Endodermal cell (in vitro differentiated cells): ENCODE data around the gene MOB3B. TPM values are rescaled to one million over a fixed set of nuclear protein-coding genes. Genes with fewer than 3 reads are reported as not detected.

Source experiments
- DNase-seq: peaks from one replicate; pipeline ENCODE4 v3.0.0-alpha.2; 2017
- H3K27ac ChIP-seq: 2 replicates; pipeline ENCODE4 v1.5.1; 2013; ENCODE audit warnings: mild to moderate bottlenecking, low read depth, low read length, moderate library complexity
- H3K27me3 ChIP-seq: 2 replicates; pipeline ENCODE4 v1.6.1; 2013; ENCODE audit warnings: mild to moderate bottlenecking, low read length, moderate library complexity; ENCODE audit not compliant: insufficient read depth, control insufficient read depth, poor library complexity, severe bottlenecking
- H3K36me3 ChIP-seq: 2 replicates; pipeline ENCODE4 v1.7.0; 2013; ENCODE audit warnings: mild to moderate bottlenecking, low read length, moderate library complexity; ENCODE audit not compliant: control insufficient read depth, insufficient read depth
- H3K4me1 ChIP-seq: one replicate; pipeline ENCODE4 v1.7.0; 2013; ENCODE audit warnings: low read length; ENCODE audit not compliant: control insufficient read depth, insufficient read depth
- H3K4me3 ChIP-seq: 2 replicates; pipeline ENCODE4 v1.5.1; 2013; ENCODE audit warnings: mild to moderate bottlenecking, low read length, moderate library complexity
- H3K9ac ChIP-seq: 2 replicates; pipeline ENCODE4 v1.6.1; 2013; ENCODE audit warnings: mild to moderate bottlenecking, low read length, moderate library complexity; ENCODE audit not compliant: poor library complexity, severe bottlenecking; ENCODE audit errors: extremely low read depth
- H3K9me3 ChIP-seq: 2 replicates; pipeline ENCODE4 v1.6.1; 2013; ENCODE audit warnings: mild to moderate bottlenecking, low read length, moderate library complexity; ENCODE audit not compliant: control insufficient read depth
- H3K27ac Mint-ChIP-seq: 2 replicates; pipeline ENCODE4 v1.8.0; 2020; ENCODE audit warnings: mixed read lengths
- H3K27me3 Mint-ChIP-seq: 2 replicates; pipeline ENCODE4 v1.8.0; 2021; ENCODE audit warnings: mild to moderate bottlenecking, mixed read lengths; ENCODE audit not compliant: insufficient read depth
- H3K36me3 Mint-ChIP-seq: 2 replicates; pipeline ENCODE4 v1.8.0; 2020; ENCODE audit warnings: low read depth, mixed read lengths
- H3K4me1 Mint-ChIP-seq: 2 replicates; pipeline ENCODE4 v1.8.0; 2020; ENCODE audit warnings: mixed read lengths
- H3K4me3 Mint-ChIP-seq: 2 replicates; pipeline ENCODE4 v1.8.0; 2020; ENCODE audit warnings: mild to moderate bottlenecking, moderate library complexity, mixed read lengths
- H3K9me3 Mint-ChIP-seq: 2 replicates; pipeline ENCODE4 v1.8.0; 2020; ENCODE audit warnings: mild to moderate bottlenecking, mixed read lengths
- WGBS, 2 experiments: methylation state at CpG; one replicate each; pipeline versions ENCODE4 v1.1.5 to v1.1.7; 2013; ENCODE audit warnings: missing lambda C conversion rate in 2 of 2, mixed read lengths in 1 of 2; ENCODE audit not compliant: insufficient coverage in 1 of 2, insufficient read length in 1 of 2; 5-methylcytosine and 5-hydroxymethylcytosine counted together
- total RNA-seq, 2 donors: library from RNA; stranded (reverse); fragmentation: NEBNext Ultra II Directional in 1 of 2; extraction: Animal tissue kit (Norgen Biotek cat#: 25700) in 1 of 2; gene quantifications; 2 replicates in 1 of 2; 3 replicates in 1 of 2; pipeline ENCODE4 v1.2.1, GENCODE V29; 2021
- TF ChIP-seq, protein P1 (sequence below): fragments of 200-600 bp; sonication (generic); conservative IDR thresholded peaks from 2 replicates; pipeline ENCODE4 v1.5.0; 2021; ENCODE audit warnings: antibody characterized with exemption, mild to moderate bottlenecking

The MOB3B gene
- total RNA-seq, 2 donors from 2014 or later: 5.6 to 6.2 TPM

- Histone ChIP-seq H3K9ac (no peak overlapping the region), H3K4me3 (no peak overlapping the region), H3K9me3 (no peaks in the 10 kb centered on the region), H3K27ac (no peak overlapping the region), H3K36me3 (no peaks in the 10 kb centered on the region), H3K27me3 (no peaks in the 10 kb centered on the region), H3K4me1 (no peaks in the 10 kb centered on the region)
- Mint-ChIP-seq H3K27me3 (no peaks in the 10 kb centered on the region), H3K27ac (no peak overlapping the region), H3K9me3 (no peaks in the 10 kb centered on the region), H3K4me3 (no peak overlapping the region), H3K36me3 (peaks cover 19% of the 10 kb centered on the region), H3K4me1 (no peaks in the 10 kb centered on the region)
- TF ChIP-seq, protein P1, sequence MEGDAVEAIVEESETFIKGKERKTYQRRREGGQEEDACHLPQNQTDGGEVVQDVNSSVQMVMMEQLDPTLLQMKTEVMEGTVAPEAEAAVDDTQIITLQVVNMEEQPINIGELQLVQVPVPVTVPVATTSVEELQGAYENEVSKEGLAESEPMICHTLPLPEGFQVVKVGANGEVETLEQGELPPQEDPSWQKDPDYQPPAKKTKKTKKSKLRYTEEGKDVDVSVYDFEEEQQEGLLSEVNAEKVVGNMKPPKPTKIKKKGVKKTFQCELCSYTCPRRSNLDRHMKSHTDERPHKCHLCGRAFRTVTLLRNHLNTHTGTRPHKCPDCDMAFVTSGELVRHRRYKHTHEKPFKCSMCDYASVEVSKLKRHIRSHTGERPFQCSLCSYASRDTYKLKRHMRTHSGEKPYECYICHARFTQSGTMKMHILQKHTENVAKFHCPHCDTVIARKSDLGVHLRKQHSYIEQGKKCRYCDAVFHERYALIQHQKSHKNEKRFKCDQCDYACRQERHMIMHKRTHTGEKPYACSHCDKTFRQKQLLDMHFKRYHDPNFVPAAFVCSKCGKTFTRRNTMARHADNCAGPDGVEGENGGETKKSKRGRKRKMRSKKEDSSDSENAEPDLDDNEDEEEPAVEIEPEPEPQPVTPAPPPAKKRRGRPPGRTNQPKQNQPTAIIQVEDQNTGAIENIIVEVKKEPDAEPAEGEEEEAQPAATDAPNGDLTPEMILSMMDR: no peak
- WGBS, 2 experiments: 89 to 93% methylated on average over 3 of the region's 3 CpGs
- no peak for DNase-seq
These were observed 9.0 kb upstream of the MOB3B start for GRCh38 chr9:27538647-27539046.

- TF ChIP-seq, protein P1: no peak
- no peaks in the 10 kb centered on the region for H3K27me3 Mint-ChIP-seq
- peaks cover 13% of the 10 kb centered on the region for H3K36me3 Mint-ChIP-seq
- H3K4me1 Mint-ChIP-seq: no peaks in the 10 kb centered on the region
- 90 to 97% methylated on average over 1 of the region's 1 CpG for WGBS, 2 experiments
- H3K36me3 ChIP-seq: no peaks in the 10 kb centered on the region
- no peak overlapping the region for H3K27ac Mint-ChIP-seq
- H3K9me3 Mint-ChIP-seq: no peaks in the 10 kb centered on the region
- H3K4me1 ChIP-seq: no peaks in the 10 kb centered on the region
- H3K9me3 ChIP-seq: no peaks in the 10 kb centered on the region
- H3K9ac ChIP-seq: no peak overlapping the region
- no peak overlapping the region for H3K4me3 Mint-ChIP-seq
- H3K27ac ChIP-seq: no peak overlapping the region
- H3K27me3 ChIP-seq: no peaks in the 10 kb centered on the region
- no peak overlapping the region for H3K4me3 ChIP-seq
- no peak for DNase-seq
These were observed 8.1 kb upstream of the MOB3B start for GRCh38 chr9:27537756-27538155.

GRCh38 chr9:27537027-27537435 lies 7.4 kb upstream of the MOB3B start:
- no peak overlapping the region for H3K4me3 ChIP-seq
- H3K27ac ChIP-seq: no peak overlapping the region
- H3K36me3 ChIP-seq: no peaks in the 10 kb centered on the region

More at GRCh38 chr9:27537027-27537435, 7.4 kb upstream of the MOB3B start:
- H3K36me3 Mint-ChIP-seq: peaks cover 7% of the 10 kb centered on the region
- no peaks in the 10 kb centered on the region for H3K4me1 Mint-ChIP-seq
- no peaks in the 10 kb centered on the region for H3K27me3 ChIP-seq
- DNase-seq: no peak
- no peak overlapping the region for H3K27ac Mint-ChIP-seq
- no peaks in the 10 kb centered on the region for H3K9me3 Mint-ChIP-seq
- no peak overlapping the region for H3K9ac ChIP-seq
- TF ChIP-seq, protein P1: no peak
- H3K4me3 Mint-ChIP-seq: no peak overlapping the region
- WGBS, 2 experiments: 83 to 91% methylated on average over 5 to 7 of the region's 7 CpGs
- H3K9me3 ChIP-seq: no peaks in the 10 kb centered on the region
- no peaks in the 10 kb centered on the region for H3K27me3 Mint-ChIP-seq
- H3K4me1 ChIP-seq: no peaks in the 10 kb centered on the region
